Neural crest cell (in vitro differentiated cells): ENCODE results near the gene FBXO44. TPM values are rescaled to one million over a fixed set of nuclear protein-coding genes. Genes with fewer than 3 reads are reported as not detected.

Experiments
- DNase-seq: peaks from one replicate; pipeline ENCODE4 v3.0.0; 2021; ENCODE audit warnings: low read depth, mixed read lengths, low spot score
- H3K27ac Mint-ChIP-seq: one replicate; pipeline ENCODE4 v1.8.0; 2021; ENCODE audit warnings: mild to moderate bottlenecking, mixed read lengths; ENCODE audit not compliant: unreplicated experiment
- H3K27me3 Mint-ChIP-seq: 2 replicates; pipeline ENCODE4 v1.8.0; 2021; ENCODE audit warnings: low read depth, mild to moderate bottlenecking, mixed read lengths
- H3K36me3 Mint-ChIP-seq: 2 replicates; pipeline ENCODE4 v1.8.0; 2021; ENCODE audit warnings: low read depth, mild to moderate bottlenecking, mixed read lengths
- H3K4me1 Mint-ChIP-seq: 2 replicates; pipeline ENCODE4 v1.8.0; 2021; ENCODE audit warnings: mixed read lengths
- H3K4me3 Mint-ChIP-seq: one replicate; pipeline ENCODE4 v1.8.0; 2021; ENCODE audit warnings: mild to moderate bottlenecking, mixed read lengths
- H3K9me3 Mint-ChIP-seq: 2 replicates; pipeline ENCODE4 v1.8.0; 2021; ENCODE audit warnings: mixed read lengths
- CTCF ChIP-seq: fragments of 200-600 bp; sonication (generic); conservative IDR thresholded peaks from 2 replicates; pipeline ENCODE4 v1.5.0; 2021; ENCODE audit warnings: antibody characterized with exemption, mild to moderate bottlenecking
- total RNA-seq: library from RNA; stranded (reverse); gene quantifications from 2 replicates; pipeline ENCODE4 v1.2.1, GENCODE V29; 2021

Gene FBXO44
- total RNA-seq, 1 donor from 2014 or later = 10.7 TPM

DNA sequence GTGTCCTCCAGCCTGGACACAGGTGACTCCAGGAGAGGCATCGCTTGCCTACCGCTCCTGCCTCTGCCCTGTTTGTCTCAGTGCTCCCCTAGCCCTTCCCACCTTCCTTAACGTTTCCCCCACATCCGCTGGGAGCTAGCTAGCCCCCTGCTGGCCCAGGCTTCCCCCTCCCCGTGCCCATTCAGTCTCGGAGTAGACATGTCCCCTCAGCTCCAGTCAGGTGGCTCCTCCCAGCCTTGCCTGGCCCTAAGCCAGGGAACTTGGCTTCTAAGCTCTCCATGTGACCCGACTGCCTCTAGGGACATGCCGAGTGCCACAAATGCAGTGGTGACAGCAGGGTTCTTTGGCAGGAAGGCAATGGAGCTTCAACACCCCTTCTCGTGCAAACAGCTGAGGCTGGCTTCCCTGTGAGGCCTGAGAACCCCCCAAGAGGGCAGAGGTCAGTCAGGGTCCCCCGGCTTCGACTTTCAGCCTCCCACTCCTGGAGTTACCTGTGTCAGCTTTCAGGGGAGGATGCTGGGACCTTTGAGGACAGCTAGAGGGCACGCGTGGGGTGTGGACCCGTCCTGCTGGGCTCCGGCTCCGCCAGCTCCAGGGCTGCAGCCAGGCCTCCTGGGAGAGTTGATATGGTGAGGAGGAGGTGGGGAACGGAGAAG is 53.1 kb downstream of the FBXO44 start:
- TF ChIP-seq CTCF = no peak
- no peak overlapping the region for H3K4me3 Mint-ChIP-seq
- peaks cover 7% of the 10 kb centered on the region for H3K27me3 Mint-ChIP-seq
- no peaks in the 10 kb centered on the region for H3K9me3 Mint-ChIP-seq
- DNase-seq = no peak
- peak overlapping the region; percentile 83 for H3K27ac Mint-ChIP-seq
- H3K4me1 Mint-ChIP-seq = peaks cover 27% of the 10 kb centered on the region
- no peaks in the 10 kb centered on the region for H3K36me3 Mint-ChIP-seq

- peaks cover 24% of the 10 kb centered on the region for H3K4me1 Mint-ChIP-seq
- no peak for DNase-seq
- H3K9me3 Mint-ChIP-seq = no peaks in the 10 kb centered on the region
- H3K27ac Mint-ChIP-seq = no peak overlapping the region
- H3K27me3 Mint-ChIP-seq = peaks cover 7% of the 10 kb centered on the region
- no peaks in the 10 kb centered on the region for H3K36me3 Mint-ChIP-seq
- no peak for TF ChIP-seq CTCF
- H3K4me3 Mint-ChIP-seq = no peak overlapping the region
Observed at GRCh38 chr1:11708554-11709350, 54.1 kb downstream of the FBXO44 start.

DNA sequence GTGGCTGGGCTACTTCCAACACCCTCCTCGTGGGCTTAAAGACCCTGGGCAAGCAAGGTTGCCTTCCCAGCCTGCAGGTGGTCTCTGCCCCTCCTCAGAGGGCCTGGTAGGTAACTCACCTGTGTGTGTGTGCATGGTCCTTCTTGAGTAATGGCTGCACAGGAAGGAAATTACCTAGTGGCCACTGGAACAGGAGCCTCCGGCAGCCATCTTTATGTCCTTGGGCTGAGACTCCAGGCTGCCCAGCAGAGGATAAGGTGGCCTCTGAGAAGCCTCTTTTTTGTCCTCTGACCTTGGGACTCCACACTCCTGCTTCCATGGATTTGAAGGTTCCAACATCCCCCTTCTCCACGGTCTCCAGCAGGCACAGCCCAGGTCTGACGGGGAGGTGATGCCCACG is 56.8 kb downstream of the FBXO44 start:
- no peak for DNase-seq
- Mint-ChIP-seq H3K36me3 (no peaks in the 10 kb centered on the region), H3K4me1 (peaks cover 4% of the 10 kb centered on the region), H3K27ac (no peak overlapping the region), H3K9me3 (no peaks in the 10 kb centered on the region), H3K27me3 (peaks cover 3% of the 10 kb centered on the region), H3K4me3 (no peak overlapping the region)
- TF ChIP-seq CTCF = no peak

DNA sequence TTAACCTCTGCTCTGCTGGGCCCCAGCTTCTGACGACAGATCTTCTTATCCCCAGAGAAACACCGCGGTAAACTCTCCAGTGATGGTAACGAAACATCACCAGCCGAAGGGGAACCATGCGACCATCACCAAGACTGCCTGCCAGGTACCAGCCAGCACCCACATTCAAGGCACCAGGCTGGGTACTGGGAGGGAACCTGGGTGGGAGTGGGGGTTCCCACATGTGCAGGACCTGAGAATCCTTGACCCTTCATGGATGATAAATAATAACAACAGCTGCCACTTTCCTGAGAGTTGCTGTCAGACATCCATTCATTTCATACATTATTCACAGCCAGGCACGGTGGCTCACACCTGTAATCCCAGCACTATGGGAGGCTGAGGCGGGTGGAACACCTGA is 57.6 kb downstream of the FBXO44 start:
- Mint-ChIP-seq H3K4me1 (peaks cover 4% of the 10 kb centered on the region), H3K9me3 (no peaks in the 10 kb centered on the region), H3K27me3 (peaks cover 3% of the 10 kb centered on the region), H3K36me3 (no peaks in the 10 kb centered on the region), H3K4me3 (no peak overlapping the region), H3K27ac (no peak overlapping the region)
- no peak for DNase-seq
- TF ChIP-seq CTCF = no peak

Other genes with a start within 250 kb of the FBXO44 start
- 6.8 and 9.1 TPM in 2 replicates for gene DISP3, start 175.7 kb upstream of the FBXO44 start, total RNA-seq
- 0.30 and 0.61 TPM in 2 replicates for gene FBXO2, start 448 bp upstream of the FBXO44 start, total RNA-seq
- gene FBXO6, start 9.3 kb downstream of the FBXO44 start, total RNA-seq = 1.2 and 1.5 TPM in 2 replicates
- gene MAD2L2, start 26.3 kb downstream of the FBXO44 start, total RNA-seq = 106 and 111 TPM in 2 replicates
- gene DRAXIN, start 36.8 kb downstream of the FBXO44 start, total RNA-seq = 9.7 TPM in 2 replicates
- gene AGTRAP, start 81.3 kb downstream of the FBXO44 start, total RNA-seq = 36.0 and 36.9 TPM in 2 replicates
- not detected in 2 replicates for gene C1orf167, start 107.3 kb downstream of the FBXO44 start, total RNA-seq
- 28.7 and 29.6 TPM in 2 replicates for gene MTHFR, start 151.1 kb downstream of the FBXO44 start, total RNA-seq
- 56.2 and 56.3 TPM in 2 replicates for gene CLCN6, start 151.3 kb downstream of the FBXO44 start, total RNA-seq
- not detected in 2 replicates for gene NPPA, start 192.9 kb downstream of the FBXO44 start, total RNA-seq
- not detected in 2 replicates for gene NPPB, start 204.1 kb downstream of the FBXO44 start, total RNA-seq